EL (cell line): ENCODE measurements around the gene POM121L2.
"Not testable (repeated sequence)": the region's sequence is repeated elsewhere in the genome, so short reads cannot be mapped to it uniquely, and the experiment has no call there.

Experiments
- DNase-seq: peaks from one replicate; pipeline ENCODE4 v3.0.0-alpha.2; 2016

POM121L2 gene

GRCh38 chr6:27293436-27294098 lies 18.5 kb downstream of the POM121L2 start:
- peak; percentile 79 for DNase-seq

GRCh38 chr6:27290850-27291208 lies 21.2 kb downstream of the POM121L2 start:
- DNase-seq: no peak

GRCh38 chr6:27290065-27290849 lies 21.8 kb downstream of the POM121L2 start:
- DNase-seq: peak; percentile 75

- no peak for DNase-seq
These were observed 23.7 kb downstream of the POM121L2 start for GRCh38 chr6:27288136-27289044.

- no peak for DNase-seq
These were observed 24.3 kb downstream of the POM121L2 start for GRCh38 chr6:27287751-27288135.

- DNase-seq: no peak
These were observed 25.9 kb downstream of the POM121L2 start for GRCh38 chr6:27286141-27286540.

GRCh38 chr6:27283279-27283678 lies 28.8 kb downstream of the POM121L2 start:
- no peak for DNase-seq

- DNase-seq: no peak
These were observed 30.5 kb downstream of the POM121L2 start for GRCh38 chr6:27281569-27281968.

- peak; percentile 41 for DNase-seq
These were observed 31.0 kb downstream of the POM121L2 start for GRCh38 chr6:27281105-27281539.

- DNase-seq: peak; percentile 60
These were observed 31.5 kb downstream of the POM121L2 start for GRCh38 chr6:27280540-27281000.

GRCh38 chr6:27280064-27280539 lies 32.0 kb downstream of the POM121L2 start:
- DNase-seq: peak; percentile 73

GRCh38 chr6:27279513-27280063 lies 32.5 kb downstream of the POM121L2 start:
- DNase-seq: peak; percentile 39

- peak; percentile 59 for DNase-seq
These were observed 36.8 kb downstream of the POM121L2 start for GRCh38 chr6:27275025-27275956.

- DNase-seq: no peak
These were observed 38.3 kb downstream of the POM121L2 start for GRCh38 chr6:27273783-27274182.

- no peak for DNase-seq
These were observed 43.3 kb downstream of the POM121L2 start for GRCh38 chr6:27268803-27269202.

- no peak for DNase-seq
These were observed 44.1 kb downstream of the POM121L2 start for GRCh38 chr6:27267857-27268434.

- not testable (repeated sequence) for DNase-seq
These were observed 45.1 kb downstream of the POM121L2 start for GRCh38 chr6:27267003-27267402.

GRCh38 chr6:27263886-27264285 lies 48.2 kb downstream of the POM121L2 start:
- DNase-seq: no peak

GRCh38 chr6:27260836-27261375 lies 51.2 kb downstream of the POM121L2 start:
- no peak for DNase-seq

- DNase-seq: peak; percentile 33
These were observed 51.7 kb downstream of the POM121L2 start for GRCh38 chr6:27260369-27260768.
